DMS 273 (cell line): ENCODE data around the gene ME1.
"Not testable (repeated sequence)": the region's sequence is repeated elsewhere in the genome, so short reads cannot be mapped to it uniquely, and the experiment has no call there.

ENCODE experiments used
- DNase-seq: peaks from one replicate; lab custom pipeline; 2025; ENCODE audit not compliant: unreplicated experiment; lab: John Stamatoyannopoulos, UW

The ME1 gene

GRCh38 chr6:83260577-83260976 is 170.3 kb downstream of the ME1 start:
- no peak for DNase-seq

DNA sequence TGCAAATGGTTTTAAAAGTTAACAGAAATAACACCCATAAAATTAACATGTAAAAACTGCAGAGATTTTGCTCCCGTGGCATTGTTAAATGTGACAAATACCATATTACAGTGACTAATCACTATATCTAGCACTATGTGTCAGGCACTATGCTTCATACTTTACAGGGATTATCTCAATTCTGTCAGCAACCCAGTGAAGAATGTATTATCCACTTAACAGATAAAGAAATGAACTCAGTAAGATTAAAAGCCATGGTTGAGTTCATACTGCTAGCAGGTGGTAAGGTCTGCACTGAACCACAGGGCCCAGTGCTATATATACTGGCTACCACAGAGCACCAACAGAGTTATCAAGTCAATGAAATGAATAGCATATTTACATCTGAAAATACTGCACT is 172.3 kb downstream of the ME1 start:
- DNase-seq, result no peak

DNA sequence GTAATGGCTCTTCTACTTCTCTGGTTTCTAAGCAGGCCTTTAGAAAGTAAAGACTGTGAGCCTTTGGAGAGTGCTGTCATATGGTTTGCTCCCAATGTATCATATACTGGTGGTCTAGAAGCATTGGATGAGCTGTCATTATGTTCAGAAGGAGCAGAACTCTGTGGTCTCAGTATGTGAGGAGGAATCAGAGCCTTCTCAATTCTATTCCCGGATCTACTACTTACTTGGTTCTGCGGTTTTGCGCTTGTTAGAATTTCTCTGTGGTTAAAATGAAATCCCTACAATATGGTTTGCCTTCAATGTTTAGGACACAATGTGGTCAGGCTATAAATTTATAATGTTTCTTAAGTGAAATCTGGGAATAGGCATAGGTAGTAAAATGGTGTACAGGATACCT is 173.1 kb downstream of the ME1 start:
- DNase-seq, result no peak

DNA sequence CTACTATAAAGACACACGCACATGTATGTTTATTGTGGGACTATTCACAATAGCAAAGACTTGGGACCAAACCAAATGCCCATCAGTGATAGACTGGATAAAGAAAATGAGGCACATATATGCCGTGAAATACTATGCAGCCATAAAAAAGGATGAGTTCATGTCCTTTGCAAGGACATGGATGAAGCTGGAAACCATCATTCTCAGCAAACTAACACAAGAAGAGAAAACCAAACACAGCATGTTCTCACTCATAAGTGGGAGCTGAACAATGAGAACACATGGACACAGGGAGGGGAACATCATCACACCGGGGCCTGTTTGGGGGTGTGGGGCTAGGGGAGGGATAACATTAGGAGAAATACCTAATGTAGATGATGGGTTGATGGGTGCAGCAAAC is 174.1 kb downstream of the ME1 start:
- not testable (repeated sequence) for DNase-seq

DNA sequence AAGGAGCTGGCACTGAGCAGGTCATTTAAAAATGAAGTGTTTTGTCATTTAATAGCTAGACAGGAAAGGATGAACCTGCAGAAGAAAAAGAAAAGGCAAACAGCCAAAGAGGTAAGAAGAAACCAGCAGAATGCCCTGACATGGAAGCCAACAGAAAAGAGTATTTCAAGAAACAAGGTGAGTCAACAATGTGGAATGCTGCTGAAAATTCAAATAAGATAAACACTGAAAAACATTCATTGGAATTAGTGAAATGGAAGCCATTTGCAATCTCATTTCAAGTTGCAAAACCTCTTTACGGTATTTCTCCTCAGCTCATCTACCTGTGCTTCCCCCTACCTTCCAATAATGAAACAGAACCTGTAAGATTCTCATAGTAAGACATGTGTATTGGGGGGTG is 178.1 kb downstream of the ME1 start:
- no peak for DNase-seq

- DNase-seq, result no peak
Observed at GRCh38 chr6:83250235-83250634, 180.6 kb downstream of the ME1 start.

GRCh38 chr6:83247471-83247870 is 183.4 kb downstream of the ME1 start:
- no peak for DNase-seq

- DNase-seq, result no peak
Observed at GRCh38 chr6:83231146-83231545, 199.7 kb downstream of the ME1 start.

DNA sequence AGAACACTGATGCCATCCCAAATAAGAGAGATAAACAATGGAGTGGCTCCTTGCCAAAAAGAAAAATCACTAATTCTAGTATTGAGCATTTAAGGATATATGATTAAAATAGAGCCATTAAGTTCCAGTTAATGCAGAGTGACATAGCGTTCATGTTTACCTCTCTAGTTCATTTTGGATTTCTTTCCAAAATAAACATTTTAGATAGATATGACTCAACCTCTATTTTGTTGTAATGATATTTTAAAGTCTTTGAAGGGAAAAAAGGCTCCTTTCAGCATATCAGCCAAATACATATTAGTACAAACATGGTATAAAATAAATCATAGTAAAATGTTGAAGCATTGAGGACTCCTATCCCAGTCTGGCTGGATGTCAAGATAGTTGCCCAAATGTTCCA is 204.3 kb downstream of the ME1 start:
- no peak for DNase-seq

DNA sequence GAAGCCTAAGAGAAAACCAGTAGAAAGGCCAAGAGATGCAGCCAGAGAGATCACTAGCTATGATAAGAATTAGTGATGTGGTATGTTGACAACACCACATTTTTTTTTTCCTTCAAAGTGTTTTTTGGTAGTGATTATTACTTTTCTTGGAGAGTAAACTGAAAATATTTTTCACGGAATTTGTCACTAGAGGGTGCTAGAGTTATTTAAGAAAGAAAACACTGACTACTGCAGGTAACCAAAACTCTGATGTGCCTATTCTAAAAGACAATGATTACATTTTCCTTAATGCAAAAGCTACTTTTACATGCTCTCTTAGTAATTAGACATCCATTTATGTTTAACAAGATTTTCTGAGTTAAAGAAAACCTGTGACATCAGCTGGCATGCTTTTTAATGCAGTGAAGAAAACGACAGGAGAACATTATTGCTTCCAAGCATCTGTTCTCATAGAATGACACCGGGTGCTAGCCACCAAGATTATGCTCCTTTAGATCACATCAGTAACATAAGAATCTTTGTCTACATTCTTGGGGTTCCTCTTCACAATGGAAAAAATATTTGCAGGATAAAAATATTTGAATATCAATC is 208.9 kb downstream of the ME1 start:
- DNase-seq, result peak; percentile 70

GRCh38 chr6:83221276-83221675 is 209.6 kb downstream of the ME1 start:
- no peak for DNase-seq

GRCh38 chr6:83220121-83220520 is 210.7 kb downstream of the ME1 start:
- DNase-seq, result no peak

- peak; percentile 64 for DNase-seq
Observed at GRCh38 chr6:83218646-83219045, 212.2 kb downstream of the ME1 start.

GRCh38 chr6:83216806-83217205 is 214.0 kb downstream of the ME1 start:
- no peak for DNase-seq

DNA sequence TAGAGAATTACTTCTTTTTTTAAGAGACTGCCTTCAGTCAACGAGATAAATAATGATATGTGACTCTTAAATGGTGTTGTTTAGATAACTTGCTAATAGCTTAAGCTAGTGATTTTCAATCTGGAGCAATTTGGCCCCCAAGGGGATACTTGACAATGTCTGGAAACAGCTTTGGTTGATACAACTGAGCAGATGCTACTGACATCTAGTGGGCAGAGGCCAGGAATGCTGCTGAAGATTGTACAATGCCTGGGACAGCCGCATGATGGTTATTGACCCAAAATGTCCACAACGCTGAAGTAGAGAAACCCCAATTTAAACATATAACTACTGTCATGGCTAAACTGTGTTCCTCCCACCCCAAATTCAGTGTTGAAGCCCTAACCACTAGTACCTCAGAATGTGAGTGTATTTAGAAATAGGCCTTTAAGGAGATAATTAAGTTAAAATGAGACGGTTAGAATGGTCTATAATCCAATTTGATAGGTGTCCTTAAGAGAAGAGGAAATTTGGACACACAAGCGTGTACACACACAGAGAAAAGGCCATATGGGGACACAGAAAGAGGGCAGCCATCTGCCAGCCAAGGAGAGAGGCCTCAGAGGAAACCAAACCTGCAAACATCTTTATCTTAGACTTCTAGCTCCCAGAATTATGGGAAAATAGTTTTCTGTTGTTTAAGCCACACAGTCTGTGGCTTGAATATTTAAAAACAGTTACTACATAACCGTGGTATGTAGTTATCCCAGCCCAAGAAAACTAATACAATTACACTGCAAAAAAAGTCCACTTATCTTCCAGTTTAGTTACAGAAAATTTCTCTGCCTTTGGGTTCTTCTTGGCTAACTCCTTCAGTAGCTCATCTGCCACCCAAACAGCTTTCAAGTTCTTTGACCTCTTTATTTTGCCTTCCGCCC is 215.5 kb downstream of the ME1 start:
- peak; percentile 92 for DNase-seq

DNA sequence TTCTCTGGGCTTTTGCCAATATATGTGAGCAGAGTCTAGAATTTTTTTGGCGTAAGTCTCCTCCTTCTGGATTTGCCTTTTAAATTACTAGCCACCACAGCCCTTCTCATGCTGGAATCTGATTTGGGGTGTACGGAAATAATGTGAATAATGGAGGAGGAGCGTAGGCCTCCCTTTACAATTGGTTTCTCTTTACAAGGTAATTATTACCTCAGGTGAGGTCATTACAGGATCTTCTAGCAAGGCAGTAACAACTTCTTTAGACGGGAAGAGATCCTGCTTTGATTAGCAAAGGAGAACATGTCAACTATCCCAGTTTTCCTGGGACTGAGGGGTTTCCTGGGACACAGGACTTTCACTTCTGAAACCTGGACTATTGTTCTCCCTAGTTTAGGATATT is 228.8 kb downstream of the ME1 start:
- DNase-seq, result no peak

DNA sequence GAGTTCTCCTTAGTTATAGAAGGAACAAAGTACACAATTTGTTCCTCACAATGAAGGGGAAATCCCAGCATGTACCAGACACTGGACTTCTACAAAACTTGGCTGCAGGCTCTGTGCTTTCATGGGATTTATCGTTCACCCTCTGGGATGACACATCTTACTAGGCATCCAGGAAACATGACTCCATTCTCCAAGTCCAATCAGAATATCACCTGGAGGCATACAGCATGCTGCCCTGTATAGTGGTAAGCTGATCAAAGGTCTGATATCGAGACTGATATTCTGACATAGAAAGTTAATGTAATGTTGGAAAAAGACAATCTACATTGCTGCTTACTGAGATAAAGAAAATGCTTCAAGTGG is 231.0 kb downstream of the ME1 start:
- DNase-seq, result no peak

DNA sequence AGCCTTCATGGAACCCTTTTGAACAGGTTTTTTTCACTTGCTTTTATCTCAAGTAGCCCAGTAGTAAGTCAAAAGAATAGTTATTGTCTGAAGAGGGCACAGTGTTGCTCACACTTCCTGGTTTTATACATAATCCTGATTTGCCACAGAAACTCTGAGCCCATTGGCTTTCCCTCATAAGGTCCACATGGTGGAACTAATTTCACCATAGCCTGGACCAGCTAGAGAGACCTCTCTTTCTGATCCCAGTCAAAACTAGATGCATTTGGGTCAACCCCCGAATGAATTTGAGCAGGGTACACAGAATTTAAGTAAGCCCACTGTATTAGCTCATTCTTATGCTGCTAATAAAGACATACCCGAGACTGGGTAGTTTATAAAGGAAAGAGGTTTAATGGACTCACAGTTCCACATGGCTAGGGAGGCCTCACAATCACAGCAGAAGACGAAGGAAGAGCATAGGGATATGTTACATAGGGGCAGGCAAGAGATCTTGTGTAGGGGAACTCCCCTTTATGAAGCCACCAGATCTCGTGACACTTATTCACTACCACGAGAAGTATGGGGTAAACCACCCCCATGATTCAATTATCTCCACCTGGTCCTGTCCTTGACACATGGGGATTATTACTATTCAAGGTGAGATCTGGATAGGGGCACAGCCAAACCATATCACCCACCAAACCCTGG is 231.5 kb downstream of the ME1 start:
- no peak for DNase-seq

GRCh38 chr6:83198486-83199172 is 232.2 kb downstream of the ME1 start:
- DNase-seq, result no peak

DNA sequence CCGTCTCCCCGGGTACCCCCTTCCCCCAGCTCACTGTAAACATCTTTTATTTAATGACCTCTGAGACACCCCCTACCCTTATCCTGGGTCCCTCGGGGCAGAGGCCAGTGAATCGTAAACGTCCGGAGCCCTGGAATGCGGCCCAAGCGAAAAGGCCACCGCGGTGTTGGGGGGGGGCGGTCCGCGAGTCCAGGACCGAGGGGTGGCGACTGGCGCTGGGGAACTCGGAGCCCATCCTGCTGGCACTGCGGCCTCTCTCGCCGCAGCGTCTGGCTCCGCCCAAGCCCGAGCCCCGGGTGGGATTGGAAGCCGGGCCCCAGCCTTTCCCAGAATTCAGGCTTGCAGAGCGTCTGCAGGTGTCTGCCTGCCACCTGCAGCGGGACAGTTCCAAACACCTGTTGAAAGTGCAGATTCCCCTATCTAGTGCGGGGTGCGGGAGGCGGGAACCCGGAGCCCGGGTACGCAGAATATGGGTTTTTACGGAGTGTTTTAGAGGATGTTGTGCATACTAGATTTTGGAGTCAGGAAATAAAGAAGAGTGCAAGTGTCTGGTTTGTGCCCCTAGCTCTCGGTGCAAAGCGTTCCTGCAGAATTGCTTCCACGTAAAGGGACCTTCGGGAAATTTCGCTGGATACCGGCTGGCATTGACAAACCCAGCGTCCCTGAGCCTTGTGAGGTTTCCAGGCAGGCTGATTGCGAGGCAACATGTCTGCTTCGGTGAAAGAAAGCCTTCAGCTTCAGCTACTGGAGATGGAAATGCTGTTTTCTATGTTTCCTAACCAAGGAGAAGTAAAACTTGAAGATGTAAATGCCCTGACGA is 236.9 kb downstream of the ME1 start:
- peak; percentile 61 for DNase-seq
